HG03060 (cell line): ENCODE results near the gene RPA1.
"Not testable (repeated sequence)": the region's sequence is repeated elsewhere in the genome, so short reads cannot be mapped to it uniquely, and the experiment has no call there.

Experiments used
- ATAC-seq: cut with Tn5 transposase; IDR thresholded peaks from one replicate; pipeline ENCODE4 v1.9.1; 2021; ENCODE audit warnings: low read depth, moderate number of reproducible peaks; ENCODE audit not compliant: unreplicated experiment

Gene RPA1

GRCh38 chr17:1829592-1830257 is at the start of gene RPA1, which contains the start of gene SMYD4:
Gene RPA1, plus strand, starts transcription at chr17:1830005. Its CDS starts 89 bp downstream, at chr17:1830094.
Gene SMYD4, minus strand, starts transcription at chr17:1829902. Its CDS starts 1,908 bp downstream, at chr17:1827994.
- ATAC-seq, result peak; percentile 43

- no peak for ATAC-seq
Measured at GRCh38 chr17:1782171-1782567, 47.6 kb upstream of the RPA1 start.

- no peak for ATAC-seq
Measured at GRCh38 chr17:1783271-1783670, 46.5 kb upstream of the RPA1 start.

- ATAC-seq, result no peak
Measured at GRCh38 chr17:1783834-1784611, 45.8 kb upstream of the RPA1 start.

GRCh38 chr17:1785930-1786329 is 43.9 kb upstream of the RPA1 start:
- no peak for ATAC-seq

GRCh38 chr17:1786708-1787107 is 43.1 kb upstream of the RPA1 start:
- no peak for ATAC-seq

GRCh38 chr17:1787301-1787902 is 42.4 kb upstream of the RPA1 start:
- no peak for ATAC-seq

GRCh38 chr17:1789936-1790335 is 39.9 kb upstream of the RPA1 start:
- no peak for ATAC-seq

- ATAC-seq, result no peak
Measured at GRCh38 chr17:1792495-1793446, 37.0 kb upstream of the RPA1 start.

- no peak for ATAC-seq
Measured at GRCh38 chr17:1793447-1793806, 36.4 kb upstream of the RPA1 start.

- ATAC-seq, result no peak
Measured at GRCh38 chr17:1796800-1797199, 33.0 kb upstream of the RPA1 start.

GRCh38 chr17:1797323-1797722 is 32.5 kb upstream of the RPA1 start:
- ATAC-seq, result no peak

GRCh38 chr17:1797846-1798245 is 32.0 kb upstream of the RPA1 start:
- not testable (repeated sequence) for ATAC-seq

GRCh38 chr17:1800240-1800639 is 29.6 kb upstream of the RPA1 start:
- ATAC-seq, result no peak

GRCh38 chr17:1800712-1801111 is 29.1 kb upstream of the RPA1 start:
- ATAC-seq, result no peak

- ATAC-seq, result no peak
Measured at GRCh38 chr17:1802429-1802828, 27.4 kb upstream of the RPA1 start.

- no peak for ATAC-seq
Measured at GRCh38 chr17:1803280-1803679, 26.5 kb upstream of the RPA1 start.

- ATAC-seq, result no peak
Measured at GRCh38 chr17:1807890-1808289, 21.9 kb upstream of the RPA1 start.

- no peak for ATAC-seq
Measured at GRCh38 chr17:1808644-1809043, 21.2 kb upstream of the RPA1 start.

GRCh38 chr17:1809815-1810214 is 20.0 kb upstream of the RPA1 start:
- not testable (repeated sequence) for ATAC-seq
